ENCODE data around the gene C14orf180. TPM values are rescaled to one million over a fixed set of nuclear protein-coding genes. Genes with fewer than 3 reads are reported as not detected.

The C14orf180 gene
- total RNA-seq, 1 donor, result not detected

- peaks cover 3% of the 10 kb centered on the region for H3K4me1 ChIP-seq (ENCODE audit: insufficient read depth, low read length)
- no peaks in the 10 kb centered on the region for H3K9me3 ChIP-seq (ENCODE audit: low read depth, low read length)
- H3K4me3 ChIP-seq (ENCODE audit: low read length), result no peak overlapping the region
- no peaks in the 10 kb centered on the region for H3K27me3 ChIP-seq (ENCODE audit: insufficient read depth, low read length)
These were observed 15.6 kb upstream of the C14orf180 start for GRCh38 chr14:104563742-104564615.

DNA sequence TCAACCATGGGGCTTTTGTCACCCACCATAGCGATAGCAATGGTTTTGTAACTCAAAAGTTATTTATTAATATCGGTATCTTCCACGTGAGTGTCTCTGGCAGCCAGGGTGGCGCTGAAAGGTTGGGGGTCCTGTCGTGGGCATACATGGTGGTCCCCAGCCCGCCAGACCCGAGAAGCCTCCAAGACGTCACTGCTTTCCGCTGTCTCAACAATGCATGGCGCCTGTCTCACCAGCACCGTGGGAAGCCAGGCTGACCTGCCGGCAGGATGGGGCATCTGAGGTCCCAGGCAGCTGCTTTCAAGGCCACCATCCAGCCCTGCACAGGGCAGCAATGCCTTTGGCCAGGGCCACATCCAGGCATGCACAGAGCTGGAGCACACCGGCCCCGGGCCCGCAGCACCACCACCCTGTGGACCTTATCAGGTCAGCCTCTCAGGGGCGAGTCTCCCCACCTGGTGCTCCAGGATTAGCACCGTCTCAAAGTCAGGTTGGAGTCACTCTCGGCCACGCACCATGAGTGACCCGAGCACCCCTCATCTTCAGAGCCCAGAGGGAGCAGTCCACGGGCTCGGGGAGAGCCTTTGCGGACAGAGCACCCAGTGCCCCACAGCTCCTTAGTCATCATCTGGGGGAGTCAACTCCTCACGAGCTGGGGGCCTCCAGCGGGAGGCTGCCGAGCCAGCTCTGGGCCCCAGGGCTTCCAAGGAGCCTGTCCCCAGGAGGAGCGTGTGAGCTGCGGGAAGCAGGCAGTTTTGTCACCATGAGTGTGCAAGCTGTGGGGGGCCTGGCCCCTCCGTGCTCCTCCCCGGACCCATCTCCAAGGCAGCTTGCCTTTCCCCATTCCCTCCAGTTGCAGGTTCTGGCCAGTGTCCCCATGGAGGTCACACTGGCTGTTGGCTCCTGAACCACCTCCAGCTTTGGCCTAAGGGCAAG, 14.6 kb upstream of the C14orf180 start:
- H3K4me3 ChIP-seq (ENCODE audit: low read length), result no peak overlapping the region
- H3K9me3 ChIP-seq (ENCODE audit: low read depth, low read length), result no peaks in the 10 kb centered on the region
- peaks cover 3% of the 10 kb centered on the region for H3K4me1 ChIP-seq (ENCODE audit: insufficient read depth, low read length)
- no peaks in the 10 kb centered on the region for H3K27me3 ChIP-seq (ENCODE audit: insufficient read depth, low read length)

- Histone ChIP-seq H3K4me1 (ENCODE audit: insufficient read depth, low read length) (peaks cover 3% of the 10 kb centered on the region), H3K4me3 (ENCODE audit: low read length) (no peak overlapping the region), H3K9me3 (ENCODE audit: low read depth, low read length) (no peaks in the 10 kb centered on the region), H3K27me3 (ENCODE audit: insufficient read depth, low read length) (no peaks in the 10 kb centered on the region)
These were observed 12.2 kb upstream of the C14orf180 start for GRCh38 chr14:104567141-104567956.

GRCh38 chr14:104567957-104568225, 11.7 kb upstream of the C14orf180 start:
- H3K4me1 ChIP-seq (ENCODE audit: insufficient read depth, low read length), result peaks cover 3% of the 10 kb centered on the region
- H3K27me3 ChIP-seq (ENCODE audit: insufficient read depth, low read length), result no peaks in the 10 kb centered on the region
- H3K9me3 ChIP-seq (ENCODE audit: low read depth, low read length), result no peaks in the 10 kb centered on the region
- H3K4me3 ChIP-seq (ENCODE audit: low read length), result no peak overlapping the region

DNA sequence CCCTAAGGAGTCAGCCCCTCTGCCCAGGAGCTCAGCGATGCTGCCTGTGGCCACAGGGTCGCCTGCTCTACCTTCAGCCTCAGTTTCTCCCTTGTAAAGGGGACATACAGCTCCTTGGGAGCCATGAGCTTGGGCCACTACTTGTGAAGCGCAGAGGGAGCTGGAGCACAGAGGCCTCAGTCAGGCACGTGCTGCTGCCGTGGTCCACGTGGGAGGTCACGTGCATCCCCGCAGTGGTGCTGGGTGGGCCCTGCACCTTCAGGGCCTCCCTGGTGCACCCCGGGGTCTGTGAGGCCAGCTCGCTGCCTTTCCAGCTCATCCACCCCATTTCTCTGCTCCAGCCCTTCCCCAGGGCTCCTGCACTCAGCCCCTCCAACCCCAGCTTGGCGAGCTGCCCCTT, 10.9 kb upstream of the C14orf180 start:
- no peaks in the 10 kb centered on the region for H3K27me3 ChIP-seq (ENCODE audit: insufficient read depth, low read length)
- no peaks in the 10 kb centered on the region for H3K9me3 ChIP-seq (ENCODE audit: low read depth, low read length)
- no peak overlapping the region for H3K4me3 ChIP-seq (ENCODE audit: low read length)
- H3K4me1 ChIP-seq (ENCODE audit: insufficient read depth, low read length), result peaks cover 3% of the 10 kb centered on the region

- no peaks in the 10 kb centered on the region for H3K27me3 ChIP-seq (ENCODE audit: insufficient read depth, low read length)
- no peak overlapping the region for H3K4me3 ChIP-seq (ENCODE audit: low read length)
- no peaks in the 10 kb centered on the region for H3K9me3 ChIP-seq (ENCODE audit: low read depth, low read length)
- H3K4me1 ChIP-seq (ENCODE audit: insufficient read depth, low read length), result no peaks in the 10 kb centered on the region
These were observed 10.1 kb upstream of the C14orf180 start for GRCh38 chr14:104569435-104569834.

GRCh38 chr14:104571246-104571645, 8.3 kb upstream of the C14orf180 start:
- no peaks in the 10 kb centered on the region for H3K27me3 ChIP-seq (ENCODE audit: insufficient read depth, low read length)
- no peaks in the 10 kb centered on the region for H3K9me3 ChIP-seq (ENCODE audit: low read depth, low read length)
- no peaks in the 10 kb centered on the region for H3K4me1 ChIP-seq (ENCODE audit: insufficient read depth, low read length)
- no peak overlapping the region for H3K4me3 ChIP-seq (ENCODE audit: low read length)

DNA sequence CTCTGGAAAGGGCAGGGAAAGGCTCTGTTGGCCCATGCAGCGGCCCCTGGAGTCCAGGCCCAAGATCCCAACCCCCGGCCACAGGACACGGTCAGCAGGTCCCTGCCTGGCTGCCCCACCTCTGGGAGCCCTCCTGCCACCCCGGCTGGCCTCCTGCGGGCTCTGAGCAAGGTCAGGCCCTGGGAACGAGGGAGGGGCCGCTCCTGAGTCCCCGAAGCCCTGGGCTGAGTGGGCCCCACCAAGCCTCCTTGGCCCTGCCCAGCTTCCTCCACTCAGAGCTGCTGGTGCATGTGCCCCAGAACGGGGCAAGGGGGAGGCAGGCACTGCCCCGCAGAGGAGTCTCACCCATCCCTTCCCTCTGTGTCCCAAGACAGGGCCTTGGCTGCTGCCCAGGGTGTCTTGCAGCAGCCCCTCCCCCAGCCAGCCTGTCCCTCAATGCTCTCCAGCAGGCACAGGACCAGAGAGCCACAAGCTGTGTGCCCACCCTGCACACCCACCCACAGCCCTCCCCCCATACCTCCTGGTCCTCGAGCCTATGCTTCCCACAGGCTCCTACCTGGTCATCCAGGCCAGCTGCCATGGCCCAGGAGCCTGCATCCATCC, 7.4 kb upstream of the C14orf180 start:
- H3K9me3 ChIP-seq (ENCODE audit: low read depth, low read length), result no peaks in the 10 kb centered on the region
- no peak overlapping the region for H3K4me3 ChIP-seq (ENCODE audit: low read length)
- no peaks in the 10 kb centered on the region for H3K27me3 ChIP-seq (ENCODE audit: insufficient read depth, low read length)
- no peaks in the 10 kb centered on the region for H3K4me1 ChIP-seq (ENCODE audit: insufficient read depth, low read length)

DNA sequence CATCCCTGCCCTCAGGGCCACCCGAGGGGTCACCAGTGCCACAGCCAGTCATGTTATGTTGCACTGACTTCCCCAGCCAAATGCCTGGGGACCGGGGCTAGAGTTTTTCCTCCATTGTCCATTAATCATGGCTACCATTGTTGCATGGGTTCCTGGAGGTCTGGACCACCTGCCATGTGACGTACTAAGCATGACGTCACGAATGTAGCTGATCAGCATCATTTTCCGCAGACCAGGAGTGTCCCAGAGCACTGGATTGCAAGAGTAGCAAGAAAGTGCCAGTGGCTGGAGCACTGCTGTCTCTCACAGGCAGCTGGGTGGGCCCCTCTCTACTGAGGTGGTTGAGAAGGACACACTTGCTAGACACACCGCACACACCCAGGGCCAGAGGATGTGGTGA, 6.9 kb upstream of the C14orf180 start:
- no peaks in the 10 kb centered on the region for H3K27me3 ChIP-seq (ENCODE audit: insufficient read depth, low read length)
- H3K9me3 ChIP-seq (ENCODE audit: low read depth, low read length), result no peaks in the 10 kb centered on the region
- H3K4me3 ChIP-seq (ENCODE audit: low read length), result no peak overlapping the region
- no peaks in the 10 kb centered on the region for H3K4me1 ChIP-seq (ENCODE audit: insufficient read depth, low read length)

DNA sequence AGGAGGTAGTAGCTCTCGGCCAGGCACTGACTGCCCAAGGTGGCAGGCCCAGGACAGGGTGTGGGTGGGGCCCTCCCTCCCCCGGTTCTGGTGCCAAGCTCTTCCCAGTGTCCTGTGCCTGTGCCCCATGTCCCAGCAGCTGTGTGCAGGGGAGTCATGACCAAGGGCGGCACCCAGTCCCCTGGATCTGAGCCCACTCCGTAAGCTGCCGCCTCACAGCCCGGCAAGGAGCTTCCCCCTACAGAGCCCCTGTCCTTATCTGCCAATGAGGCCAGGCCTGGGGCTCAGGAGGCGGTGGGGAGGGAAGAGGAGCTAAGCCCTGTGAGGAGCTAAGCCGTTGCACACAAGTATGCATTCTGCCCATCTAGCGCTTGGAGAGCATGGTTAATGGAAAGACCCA, 5.6 kb upstream of the C14orf180 start:
- no peak overlapping the region for H3K4me3 ChIP-seq (ENCODE audit: low read length)
- no peaks in the 10 kb centered on the region for H3K4me1 ChIP-seq (ENCODE audit: insufficient read depth, low read length)
- H3K9me3 ChIP-seq (ENCODE audit: low read depth, low read length), result no peaks in the 10 kb centered on the region
- no peaks in the 10 kb centered on the region for H3K27me3 ChIP-seq (ENCODE audit: insufficient read depth, low read length)

- no peak overlapping the region for H3K4me3 ChIP-seq (ENCODE audit: low read length)
- H3K9me3 ChIP-seq (ENCODE audit: low read depth, low read length), result no peaks in the 10 kb centered on the region
- H3K27me3 ChIP-seq (ENCODE audit: insufficient read depth, low read length), result no peaks in the 10 kb centered on the region
- no peaks in the 10 kb centered on the region for H3K4me1 ChIP-seq (ENCODE audit: insufficient read depth, low read length)
These were observed 5.0 kb upstream of the C14orf180 start for GRCh38 chr14:104574536-104574935.

DNA sequence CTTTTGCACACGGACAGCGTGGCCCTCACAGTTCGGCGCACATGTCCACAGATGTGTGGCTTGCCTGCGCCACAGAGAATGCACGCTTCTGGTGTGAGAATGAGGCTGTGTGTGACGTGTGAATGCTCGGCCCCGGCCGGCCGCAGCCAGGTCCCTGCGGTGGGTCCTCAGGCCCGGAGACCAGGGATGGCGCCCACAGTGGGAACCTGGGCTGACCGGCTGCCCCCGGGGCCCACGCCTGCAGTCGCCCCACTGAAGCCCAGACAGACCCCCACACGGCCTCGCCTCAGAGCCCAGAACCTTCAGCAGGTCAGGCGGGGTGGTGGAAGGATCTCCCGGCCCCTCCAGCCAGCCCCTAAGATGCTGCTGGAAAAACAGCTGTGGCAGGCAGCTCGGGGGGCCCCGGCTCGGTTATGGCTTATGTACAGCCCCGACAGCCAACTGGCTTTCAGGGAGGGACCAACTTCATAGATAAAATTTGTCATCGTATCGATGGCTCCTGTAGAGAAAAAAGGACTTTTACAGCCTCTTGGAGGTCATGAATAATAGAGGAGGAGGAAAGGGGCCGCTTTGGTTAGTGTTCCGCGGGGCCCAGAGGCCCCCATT, 4.5 kb upstream of the C14orf180 start:
- Histone ChIP-seq H3K27me3 (ENCODE audit: insufficient read depth, low read length) (no peaks in the 10 kb centered on the region), H3K4me1 (ENCODE audit: insufficient read depth, low read length) (no peaks in the 10 kb centered on the region), H3K4me3 (ENCODE audit: low read length) (no peak overlapping the region), H3K9me3 (ENCODE audit: low read depth, low read length) (no peaks in the 10 kb centered on the region)

- no peaks in the 10 kb centered on the region for H3K4me1 ChIP-seq (ENCODE audit: insufficient read depth, low read length)
- no peaks in the 10 kb centered on the region for H3K27me3 ChIP-seq (ENCODE audit: insufficient read depth, low read length)
- no peaks in the 10 kb centered on the region for H3K9me3 ChIP-seq (ENCODE audit: low read depth, low read length)
- no peak overlapping the region for H3K4me3 ChIP-seq (ENCODE audit: low read length)
These were observed 3.2 kb upstream of the C14orf180 start for GRCh38 chr14:104576232-104576969.

DNA sequence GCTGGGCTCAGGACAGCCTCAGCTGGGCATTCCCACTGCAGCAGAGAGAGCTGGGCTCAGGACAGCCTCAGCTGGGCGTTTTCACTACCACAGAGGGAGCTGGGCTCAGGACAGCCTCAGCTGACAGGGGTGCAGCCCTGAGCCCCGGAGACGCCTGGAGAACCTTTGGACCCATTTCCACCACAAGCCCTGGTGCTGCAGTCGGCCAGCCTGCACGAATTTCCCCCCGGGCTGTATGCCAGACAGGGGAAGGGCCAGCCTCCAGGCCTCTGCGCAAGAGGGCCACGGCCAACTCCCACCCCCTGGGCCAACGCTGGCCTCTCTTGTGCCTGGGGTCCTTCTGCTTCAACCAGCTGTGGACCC, 2.6 kb upstream of the C14orf180 start:
- Histone ChIP-seq H3K27me3 (ENCODE audit: insufficient read depth, low read length) (no peaks in the 10 kb centered on the region), H3K9me3 (ENCODE audit: low read depth, low read length) (no peaks in the 10 kb centered on the region), H3K4me3 (ENCODE audit: low read length) (no peak overlapping the region), H3K4me1 (ENCODE audit: insufficient read depth, low read length) (no peaks in the 10 kb centered on the region)
